ENCODE results near the gene SOX4. TPM values are rescaled to one million over a fixed set of nuclear protein-coding genes. Genes with fewer than 3 reads are reported as not detected.
A peak's percentile ranks its signal among the peaks of the same experiment; 100 is the strongest.

Gene SOX4
- total RNA-seq, 1 donor from 2014 or later: 10.5 TPM

DNA sequence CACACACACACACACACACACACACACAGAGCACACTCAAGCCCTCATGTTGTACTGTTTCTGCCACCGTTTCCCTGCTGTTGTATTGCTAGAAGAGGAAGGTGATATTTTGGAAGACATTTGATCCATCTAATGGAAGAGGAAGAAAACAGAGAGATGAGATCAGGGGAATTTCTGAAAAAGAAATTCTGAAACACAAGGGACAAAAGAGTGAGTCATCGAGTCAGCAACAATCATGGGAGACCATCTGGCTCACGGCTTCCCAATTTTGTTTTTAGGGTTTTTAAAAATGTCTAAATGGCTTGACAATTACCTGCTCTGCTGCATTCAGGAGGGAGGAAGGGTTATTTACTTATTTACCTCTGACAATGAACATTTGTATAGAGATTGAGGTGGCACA, 22.0 kb downstream of the SOX4 start:
- ATAC-seq: no peak

DNA sequence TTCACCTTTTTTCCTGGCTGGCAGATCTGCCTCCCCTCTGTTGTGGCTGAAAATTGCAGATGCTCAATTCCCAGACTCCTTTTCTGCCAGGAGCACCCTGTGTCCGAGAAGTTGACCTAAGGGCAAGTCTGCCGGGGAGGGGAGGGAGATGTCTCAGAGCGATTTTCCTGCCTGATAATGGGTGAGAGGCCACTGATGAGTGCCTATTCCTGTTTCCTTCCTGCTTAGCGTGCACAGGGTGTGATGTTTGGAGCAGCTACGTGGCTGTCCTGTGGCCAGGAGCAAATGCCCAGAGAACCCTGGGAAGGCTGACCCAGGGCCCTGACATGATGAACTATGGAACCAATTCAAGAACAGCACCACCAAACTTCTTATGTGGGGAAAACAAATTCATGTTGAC, 22.5 kb downstream of the SOX4 start:
- ATAC-seq: no peak

DNA sequence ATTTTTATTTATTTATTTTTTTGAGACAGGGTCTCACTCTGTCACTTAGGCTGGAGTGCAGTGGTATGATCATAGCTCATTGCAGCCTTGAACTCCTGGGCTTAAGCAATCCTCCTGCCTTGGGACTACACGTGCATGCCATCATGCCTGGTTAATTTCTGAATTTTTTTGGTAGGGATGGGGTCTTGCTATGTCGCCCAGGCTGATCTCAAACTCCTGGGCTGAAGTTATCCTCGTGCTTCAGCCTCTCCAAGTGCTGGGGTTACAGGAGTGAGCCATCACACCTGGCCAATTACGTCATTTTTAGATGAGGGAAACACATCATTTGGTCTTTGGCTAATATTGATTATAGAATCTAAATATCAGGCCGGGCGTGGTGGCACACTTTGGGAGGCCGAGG, 32.1 kb downstream of the SOX4 start:
- no peak for ATAC-seq

DNA sequence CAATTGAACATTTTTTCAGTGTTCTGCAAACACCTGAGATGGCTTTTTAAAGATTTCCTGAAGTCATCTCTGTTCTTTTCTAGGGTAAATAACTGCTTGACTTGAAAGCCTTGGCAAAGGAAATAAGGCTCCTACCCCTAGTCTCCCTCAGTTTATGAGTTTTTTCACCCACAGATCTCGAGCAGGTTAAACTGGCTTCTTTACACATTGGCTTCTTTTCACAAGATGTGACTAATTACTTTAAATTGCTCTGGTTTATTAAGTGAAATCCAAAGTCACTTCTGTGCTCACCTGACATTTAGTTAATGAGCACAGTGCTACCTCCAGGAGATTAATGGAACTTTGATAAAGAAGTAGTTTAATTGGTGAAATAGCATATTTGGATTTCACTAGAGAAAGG, 33.2 kb downstream of the SOX4 start:
- ATAC-seq: no peak

DNA sequence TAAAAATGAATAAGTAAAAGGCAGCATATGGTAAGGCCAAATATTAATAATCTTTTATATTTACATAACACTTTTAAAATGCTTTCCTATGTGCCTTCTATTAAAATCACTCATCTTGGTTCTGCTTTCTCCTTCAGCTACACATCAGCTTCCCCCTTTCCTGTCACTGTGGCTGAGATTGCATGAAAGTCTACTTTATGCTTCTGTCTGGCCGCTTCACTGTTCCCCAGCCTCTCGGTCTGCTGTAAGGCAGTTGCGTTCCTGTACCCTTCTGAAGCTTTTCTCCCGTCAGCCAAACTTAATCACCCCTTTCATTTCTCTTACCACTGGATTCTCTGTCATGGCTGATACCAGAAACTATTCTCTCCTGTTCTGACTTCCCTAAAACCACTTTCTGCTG, 34.6 kb downstream of the SOX4 start:
- no peak for ATAC-seq

DNA sequence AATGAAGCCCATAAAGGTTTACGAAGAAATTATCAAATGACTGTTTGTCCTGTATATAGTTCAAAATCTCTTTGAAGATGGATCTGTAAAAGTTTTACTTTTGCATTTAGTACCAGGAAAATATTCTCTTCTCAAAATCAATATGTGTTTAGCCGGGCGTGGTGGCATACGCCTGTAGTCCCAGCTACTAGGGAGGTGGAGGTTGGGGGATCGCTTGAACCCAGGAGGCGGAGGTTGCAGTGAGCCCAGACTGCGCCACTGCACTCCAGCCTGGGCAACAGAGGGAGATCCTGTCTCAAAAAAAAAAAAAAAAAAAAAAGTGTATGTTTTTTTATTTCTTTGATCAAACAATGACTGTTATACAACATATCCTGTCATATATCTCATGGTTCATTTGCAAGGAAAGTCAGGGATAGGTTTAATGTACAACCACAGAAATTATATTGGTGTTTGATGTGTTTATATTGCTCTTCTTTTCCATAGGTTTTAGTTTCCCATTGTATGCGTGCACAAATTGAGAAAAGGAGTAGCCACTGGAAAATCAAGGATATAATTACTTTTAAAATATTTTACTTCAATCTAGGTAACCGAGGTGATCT, 40.1 kb downstream of the SOX4 start:
- ATAC-seq: no peak

DNA sequence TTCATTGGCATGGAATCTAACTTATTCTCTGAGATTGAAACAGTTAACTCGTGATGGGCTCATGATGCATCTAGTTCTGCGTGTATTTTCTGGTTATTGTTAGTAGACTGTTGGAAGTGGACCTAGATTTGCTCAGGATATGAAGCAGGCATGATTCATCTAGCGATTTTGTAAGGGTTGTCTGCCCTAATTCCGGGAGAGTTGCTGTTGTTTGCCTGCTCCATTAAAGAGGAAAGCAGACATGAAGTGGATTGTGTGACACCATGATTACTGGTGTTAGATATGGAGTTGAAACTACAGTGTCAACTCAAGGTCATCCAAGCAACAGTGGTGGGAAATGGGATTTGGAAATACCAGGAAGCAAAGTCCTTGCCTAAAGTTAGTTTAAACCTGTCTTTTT, 41.0 kb downstream of the SOX4 start:
- peak; percentile 54 for ATAC-seq

DNA sequence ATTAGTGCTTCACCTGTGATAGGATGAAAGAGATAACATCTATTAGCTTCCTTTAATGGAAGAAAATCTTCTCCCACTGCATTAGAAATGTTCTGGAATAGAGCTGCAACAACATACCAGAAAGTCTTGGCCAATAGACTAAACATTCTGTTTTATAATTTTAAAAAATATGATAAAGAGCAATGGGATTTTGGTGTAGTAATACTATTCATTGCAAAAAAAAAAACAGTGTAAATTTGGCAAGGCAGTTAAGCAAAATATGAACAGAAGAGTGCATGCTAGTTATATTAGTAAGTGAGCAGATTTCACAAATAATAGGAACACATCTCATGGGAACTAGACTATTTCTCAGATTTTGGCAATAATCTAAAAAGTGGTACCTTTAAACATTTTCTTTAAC, 43.3 kb downstream of the SOX4 start:
- no peak for ATAC-seq

DNA sequence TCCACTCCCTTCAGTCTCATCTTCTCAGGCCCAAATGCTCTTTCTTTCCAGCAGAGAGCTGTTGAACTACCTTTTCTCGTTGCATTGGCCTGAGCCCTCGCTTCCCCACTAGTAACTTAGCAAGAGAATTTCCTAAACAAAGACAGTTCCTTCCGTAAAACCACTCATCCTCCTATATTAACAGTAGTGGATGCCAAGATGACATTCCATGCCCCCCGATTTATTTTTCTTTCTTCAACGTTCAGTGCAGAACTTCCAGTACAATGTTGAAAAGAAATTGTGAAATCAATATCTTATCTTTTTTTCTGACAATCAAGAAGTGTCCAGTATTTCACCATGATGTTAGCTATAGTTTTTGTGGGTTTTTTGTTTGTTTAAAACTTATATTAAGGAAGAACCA, 45.8 kb downstream of the SOX4 start:
- ATAC-seq: no peak
